Natural killer cell treated with Interleukin-12 subunit alpha and Interleukin-12 subunit beta and Interleukin-15 and Interleukin-18, amount 100 ng/mL, for 72 hours (primary cell): ENCODE results near the gene NBR1. TPM values are rescaled to one million over a fixed set of nuclear protein-coding genes. Genes with fewer than 3 reads are reported as not detected.
"Not testable (repeated sequence)": the region's sequence is repeated elsewhere in the genome, so short reads cannot be mapped to it uniquely, and the experiment has no call there.

ENCODE experiments used
- ATAC-seq, 2 donors: fragments of 150-1000 bp; cut with Tn5 transposase in 1 of 2; sonication (Bioruptor Pico), chemical (Tn5 transposase) in 1 of 2; 2 replicates each; pipeline ENCODE4 v1.10.0; 2021
- DNase-seq: peaks from one replicate; pipeline ENCODE4 v3.0.0; 2022; ENCODE audit warnings: low spot score
- H3K27ac Mint-ChIP-seq, 2 donors: 1 replicate in 1 of 2; 2 replicates in 1 of 2; pipeline ENCODE4 v1.8.0; 2022; ENCODE audit warnings: mixed read lengths in 2 of 2, mild to moderate bottlenecking in 1 of 2, moderate library complexity in 1 of 2
- H3K27me3 Mint-ChIP-seq, 2 donors: 1 replicate in 1 of 2; 2 replicates in 1 of 2; pipeline ENCODE4 v1.8.0; 2022; ENCODE audit warnings: mixed read lengths in 2 of 2
- H3K36me3 Mint-ChIP-seq: one replicate; pipeline ENCODE4 v1.8.0; 2022; ENCODE audit warnings: mixed read lengths
- H3K4me1 Mint-ChIP-seq, 2 donors: 1 replicate in 1 of 2; 2 replicates in 1 of 2; pipeline ENCODE4 v1.8.0; 2022; ENCODE audit warnings: low read depth in 2 of 2, mixed read lengths in 2 of 2, mild to moderate bottlenecking in 1 of 2
- H3K4me3 Mint-ChIP-seq: one replicate; pipeline ENCODE4 v1.8.0; 2022; ENCODE audit warnings: mixed read lengths
- H3K9me3 Mint-ChIP-seq: 2 replicates; pipeline ENCODE4 v1.8.0; 2022; ENCODE audit warnings: mixed read lengths
- total RNA-seq, 2 donors: library from RNA; stranded (reverse); gene quantifications; one replicate each; pipeline ENCODE4 v1.2.3, GENCODE V29; 2022

NBR1 gene
- total RNA-seq, 2 donors from 2014 or later = 33.1 to 58.3 TPM

GRCh38 chr17:43171586-43172487 lies 823 bp downstream of the NBR1 start:
- Mint-ChIP-seq H3K4me3 (no peak overlapping the region), H3K27me3 (no peaks in the 10 kb centered on the region), H3K27ac (no peak overlapping the region), H3K4me1 (peaks cover 17 to 29% of the 10 kb centered on the region in 2 donors), H3K9me3 (no peaks in the 10 kb centered on the region), H3K36me3 (peaks cover 7% of the 10 kb centered on the region)
- no peak for DNase-seq
- ATAC-seq = no peak

- H3K27ac Mint-ChIP-seq = peak overlapping the region; percentile 50 to 56
- H3K4me3 Mint-ChIP-seq = peak overlapping the region; percentile 12
- ATAC-seq = no peak
Observed at GRCh38 chr17:43175213-43176118, 4.5 kb downstream of the NBR1 start.

GRCh38 chr17:43176119-43176570 lies 5.1 kb downstream of the NBR1 start:
- peaks cover 7% of the 10 kb centered on the region for H3K36me3 Mint-ChIP-seq
- H3K4me1 Mint-ChIP-seq = peaks cover 20 to 35% of the 10 kb centered on the region in 2 donors
- H3K9me3 Mint-ChIP-seq = no peaks in the 10 kb centered on the region
- H3K4me3 Mint-ChIP-seq = peak overlapping the region; percentile 18
- H3K27me3 Mint-ChIP-seq = no peaks in the 10 kb centered on the region
- peak overlapping the region; percentile 50 to 56 for H3K27ac Mint-ChIP-seq
- ATAC-seq (no peak), DNase-seq (no peak)

More at GRCh38 chr17:43175213-43176118, 4.5 kb downstream of the NBR1 start:
- DNase-seq = no peak
- peaks cover 7% of the 10 kb centered on the region for H3K36me3 Mint-ChIP-seq
- no peaks in the 10 kb centered on the region for H3K27me3 Mint-ChIP-seq
- H3K4me1 Mint-ChIP-seq = peaks cover 20 to 35% of the 10 kb centered on the region in 2 donors
- H3K9me3 Mint-ChIP-seq = no peaks in the 10 kb centered on the region

- Mint-ChIP-seq H3K36me3 (peaks cover 4% of the 10 kb centered on the region), H3K27me3 (no peaks in the 10 kb centered on the region), H3K9me3 (no peaks in the 10 kb centered on the region), H3K27ac (no peak overlapping the region), H3K4me1 (peaks cover 0 to 2% of the 10 kb centered on the region in 2 donors), H3K4me3 (no peak overlapping the region)
- ATAC-seq (no peak), DNase-seq (no peak)
Observed at GRCh38 chr17:43183921-43184320, 12.9 kb downstream of the NBR1 start.

- H3K4me3 Mint-ChIP-seq, ATAC-seq, H3K27me3 Mint-ChIP-seq, H3K27ac Mint-ChIP-seq, H3K9me3 Mint-ChIP-seq, DNase-seq, H3K4me1 Mint-ChIP-seq: not testable (repeated sequence)
- H3K36me3 Mint-ChIP-seq = peaks cover 13% of the 10 kb centered on the region
Observed at GRCh38 chr17:43186656-43187055, 15.6 kb downstream of the NBR1 start.

GRCh38 chr17:43193251-43193650 lies 22.2 kb downstream of the NBR1 start:
- no peak overlapping the region for H3K4me3 Mint-ChIP-seq
- DNase-seq = no peak
- no peak for ATAC-seq
- H3K27ac Mint-ChIP-seq = no peak overlapping the region
- peaks cover 0 to 6% of the 10 kb centered on the region in 2 donors for H3K4me1 Mint-ChIP-seq
- H3K36me3 Mint-ChIP-seq = peaks cover 36% of the 10 kb centered on the region
- no peaks in the 10 kb centered on the region for H3K9me3 Mint-ChIP-seq
- no peaks in the 10 kb centered on the region for H3K27me3 Mint-ChIP-seq

GRCh38 chr17:43199633-43200032 lies 28.6 kb downstream of the NBR1 start:
- Mint-ChIP-seq H3K27ac (peak overlapping the region in 1 of 2 donors; percentile 29), H3K36me3 (peaks cover 17% of the 10 kb centered on the region), H3K4me3 (no peak overlapping the region), H3K4me1 (peaks cover 0 to 3% of the 10 kb centered on the region in 2 donors), H3K9me3 (no peaks in the 10 kb centered on the region), H3K27me3 (no peaks in the 10 kb centered on the region)
- DNase-seq (no peak), ATAC-seq (no peak)

- Mint-ChIP-seq H3K4me1 (peaks cover 0 to 3% of the 10 kb centered on the region in 2 donors), H3K9me3 (no peaks in the 10 kb centered on the region), H3K27ac (peak overlapping the region in 1 of 2 donors; percentile 29), H3K36me3 (peaks cover 14% of the 10 kb centered on the region), H3K27me3 (no peaks in the 10 kb centered on the region), H3K4me3 (no peak overlapping the region)
- no peak for DNase-seq
- ATAC-seq = no peak
Observed at GRCh38 chr17:43200127-43200526, 29.1 kb downstream of the NBR1 start.

- not testable (repeated sequence) for H3K9me3 Mint-ChIP-seq, H3K27me3 Mint-ChIP-seq, H3K4me1 Mint-ChIP-seq, ATAC-seq, H3K27ac Mint-ChIP-seq, H3K4me3 Mint-ChIP-seq, DNase-seq, H3K36me3 Mint-ChIP-seq
Observed at GRCh38 chr17:43203013-43203412, 32.0 kb downstream of the NBR1 start.

- peaks cover 24 to 29% of the 10 kb centered on the region in 2 donors for H3K4me1 Mint-ChIP-seq
- DNase-seq (no peak), ATAC-seq (no peak)
- peak overlapping the region; percentile 95 for H3K4me3 Mint-ChIP-seq
- no peaks in the 10 kb centered on the region for H3K36me3 Mint-ChIP-seq
- H3K27ac Mint-ChIP-seq = peak overlapping the region; percentile 96 to 99
- no peaks in the 10 kb centered on the region for H3K27me3 Mint-ChIP-seq
- no peaks in the 10 kb centered on the region for H3K9me3 Mint-ChIP-seq
Observed at GRCh38 chr17:43210576-43210975, 39.6 kb downstream of the NBR1 start.

GRCh38 chr17:43211123-43211479 lies 40.1 kb downstream of the NBR1 start:
- peak overlapping the region; percentile 96 to 99 for H3K27ac Mint-ChIP-seq
- H3K9me3 Mint-ChIP-seq = no peaks in the 10 kb centered on the region
- no peaks in the 10 kb centered on the region for H3K36me3 Mint-ChIP-seq
- peaks cover 28 to 29% of the 10 kb centered on the region in 2 donors for H3K4me1 Mint-ChIP-seq
- peak overlapping the region; percentile 95 for H3K4me3 Mint-ChIP-seq
- ATAC-seq = no peak
- no peak for DNase-seq
- no peaks in the 10 kb centered on the region for H3K27me3 Mint-ChIP-seq

- H3K4me1 Mint-ChIP-seq = peaks cover 28 to 29% of the 10 kb centered on the region in 2 donors
- peak within 1 kb of the TSS; percentile 96 to 99 for H3K27ac Mint-ChIP-seq
Observed at GRCh38 chr17:43211480-43212402, 40.7 kb downstream of the NBR1 start, which contains the start of gene TMEM106A. TMEM106A (plus strand) TSS chr17:43211875; CDS start chr17:43213042, 1,167 bp downstream.

More at GRCh38 chr17:43211480-43212402, 40.7 kb downstream of the NBR1 start, which contains the start of gene TMEM106A:
- DNase-seq = peak; percentile 87
- no peaks in the 10 kb centered on the region for H3K9me3 Mint-ChIP-seq
- no peaks in the 10 kb centered on the region for H3K27me3 Mint-ChIP-seq
- peak within 1 kb of the TSS; percentile 95 for H3K4me3 Mint-ChIP-seq
- no peaks in the 10 kb centered on the region for H3K36me3 Mint-ChIP-seq
- ATAC-seq = peak; percentile 94 to 96
